Measurements from ENCODE around the gene OCEL1. TPM values are rescaled to one million over a fixed set of nuclear protein-coding genes. Genes with fewer than 3 reads are reported as not detected.

Gene OCEL1
- total RNA-seq, 1 donor from 2014 or later = 10.4 TPM

DNA sequence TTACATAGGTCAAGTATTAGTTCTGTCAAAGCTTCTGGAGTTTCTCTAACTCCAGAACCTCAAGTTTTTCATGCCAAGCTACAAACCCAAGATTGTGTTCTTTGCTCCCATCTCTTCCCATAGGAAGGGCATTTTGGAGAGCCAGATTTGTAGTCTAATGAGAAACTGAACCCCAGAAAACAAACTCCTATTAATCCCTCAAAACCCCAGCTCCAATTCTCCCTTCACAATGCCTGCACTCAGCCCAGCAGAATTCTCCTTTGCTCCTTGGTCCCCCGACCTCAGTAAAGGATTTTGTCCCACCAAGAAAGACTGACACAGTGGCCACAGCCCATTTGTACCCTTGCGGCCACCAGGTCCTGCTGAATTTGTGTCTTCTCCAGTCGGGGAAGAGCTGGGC is 30.1 kb downstream of the OCEL1 start:
- H3K9me3 Mint-ChIP-seq = no peaks in the 10 kb centered on the region
- H3K27ac Mint-ChIP-seq (ENCODE audit: unreplicated experiment) = no peak overlapping the region
- TF ChIP-seq, protein P1, sequence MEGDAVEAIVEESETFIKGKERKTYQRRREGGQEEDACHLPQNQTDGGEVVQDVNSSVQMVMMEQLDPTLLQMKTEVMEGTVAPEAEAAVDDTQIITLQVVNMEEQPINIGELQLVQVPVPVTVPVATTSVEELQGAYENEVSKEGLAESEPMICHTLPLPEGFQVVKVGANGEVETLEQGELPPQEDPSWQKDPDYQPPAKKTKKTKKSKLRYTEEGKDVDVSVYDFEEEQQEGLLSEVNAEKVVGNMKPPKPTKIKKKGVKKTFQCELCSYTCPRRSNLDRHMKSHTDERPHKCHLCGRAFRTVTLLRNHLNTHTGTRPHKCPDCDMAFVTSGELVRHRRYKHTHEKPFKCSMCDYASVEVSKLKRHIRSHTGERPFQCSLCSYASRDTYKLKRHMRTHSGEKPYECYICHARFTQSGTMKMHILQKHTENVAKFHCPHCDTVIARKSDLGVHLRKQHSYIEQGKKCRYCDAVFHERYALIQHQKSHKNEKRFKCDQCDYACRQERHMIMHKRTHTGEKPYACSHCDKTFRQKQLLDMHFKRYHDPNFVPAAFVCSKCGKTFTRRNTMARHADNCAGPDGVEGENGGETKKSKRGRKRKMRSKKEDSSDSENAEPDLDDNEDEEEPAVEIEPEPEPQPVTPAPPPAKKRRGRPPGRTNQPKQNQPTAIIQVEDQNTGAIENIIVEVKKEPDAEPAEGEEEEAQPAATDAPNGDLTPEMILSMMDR (conservative IDR thresholded peaks at IDR 0.05) = no peak
- H3K27me3 Mint-ChIP-seq (ENCODE audit: low read depth) = peaks cover 2% of the 10 kb centered on the region
- H3K4me3 Mint-ChIP-seq = no peak overlapping the region
- H3K36me3 Mint-ChIP-seq (ENCODE audit: low read depth) = no peaks in the 10 kb centered on the region
- peaks cover 6% of the 10 kb centered on the region for H3K4me1 Mint-ChIP-seq
- DNase-seq (ENCODE audit: low read depth, low spot score) = no peak

DNA sequence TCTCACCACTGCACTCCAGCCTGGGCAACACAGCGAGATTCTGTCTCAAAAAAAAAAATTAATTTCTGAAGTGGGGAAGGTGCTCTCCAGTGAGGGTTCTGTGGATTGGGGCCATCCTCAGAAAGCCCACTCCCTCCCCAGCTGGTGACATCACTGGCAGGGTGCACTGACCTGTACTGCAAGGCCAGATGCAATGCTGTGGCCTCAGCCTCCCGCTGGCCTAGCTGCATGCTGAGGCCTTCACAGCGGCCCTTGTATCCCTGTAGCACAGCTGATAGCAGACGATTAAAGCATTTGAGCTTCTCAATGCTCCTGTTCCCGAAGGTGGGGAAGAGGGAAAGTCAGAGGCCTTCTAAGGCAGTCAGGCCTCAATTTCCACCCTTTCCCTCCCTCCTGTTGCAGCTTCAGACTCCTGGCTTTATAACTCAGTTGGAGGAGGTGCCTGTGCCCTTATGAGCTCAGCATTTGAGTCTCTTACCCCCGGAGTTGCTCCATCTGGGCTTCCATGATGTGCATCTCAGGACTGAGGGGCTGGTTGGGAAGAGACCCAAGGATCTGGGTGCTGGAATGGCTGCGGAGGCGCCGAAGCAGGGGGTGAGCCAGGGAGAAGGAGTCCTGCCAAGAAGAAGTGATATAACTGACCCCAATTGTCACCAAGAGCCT is 33.2 kb downstream of the OCEL1 start:
- Mint-ChIP-seq H3K4me1 (peaks cover 6% of the 10 kb centered on the region), H3K27ac (ENCODE audit: unreplicated experiment) (no peak overlapping the region), H3K27me3 (ENCODE audit: low read depth) (peaks cover 2% of the 10 kb centered on the region), H3K36me3 (ENCODE audit: low read depth) (no peaks in the 10 kb centered on the region), H3K9me3 (no peaks in the 10 kb centered on the region), H3K4me3 (no peak overlapping the region)
- DNase-seq (ENCODE audit: low read depth, low spot score) = no peak
- TF ChIP-seq, protein P1 (conservative IDR thresholded peaks at IDR 0.05) = no peak

DNA sequence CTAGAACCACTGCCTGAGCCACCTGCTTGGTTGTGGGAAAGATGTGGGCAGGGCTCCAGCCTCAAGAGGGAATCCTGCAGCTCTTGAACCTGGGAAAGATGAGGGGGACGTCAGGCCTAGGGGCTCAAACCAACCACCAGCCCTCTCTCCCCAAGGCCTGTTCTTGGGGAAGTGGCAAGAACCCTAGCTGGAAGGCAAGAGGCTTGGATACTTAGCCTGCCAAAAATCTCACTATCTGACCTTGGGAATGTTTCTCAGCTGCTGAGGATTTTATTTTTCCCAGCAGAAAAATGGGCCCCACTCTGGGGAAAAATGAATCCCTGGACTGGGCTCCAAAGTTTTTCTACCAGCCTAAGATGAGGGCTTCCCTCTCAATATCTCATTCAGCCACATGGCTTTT is 33.9 kb downstream of the OCEL1 start:
- Mint-ChIP-seq H3K27ac (ENCODE audit: unreplicated experiment) (no peak overlapping the region), H3K36me3 (ENCODE audit: low read depth) (no peaks in the 10 kb centered on the region), H3K4me1 (peaks cover 6% of the 10 kb centered on the region), H3K27me3 (ENCODE audit: low read depth) (peaks cover 2% of the 10 kb centered on the region), H3K9me3 (no peaks in the 10 kb centered on the region), H3K4me3 (no peak overlapping the region)
- DNase-seq (ENCODE audit: low read depth, low spot score) = no peak
- TF ChIP-seq, protein P1 (conservative IDR thresholded peaks at IDR 0.05) = no peak

DNA sequence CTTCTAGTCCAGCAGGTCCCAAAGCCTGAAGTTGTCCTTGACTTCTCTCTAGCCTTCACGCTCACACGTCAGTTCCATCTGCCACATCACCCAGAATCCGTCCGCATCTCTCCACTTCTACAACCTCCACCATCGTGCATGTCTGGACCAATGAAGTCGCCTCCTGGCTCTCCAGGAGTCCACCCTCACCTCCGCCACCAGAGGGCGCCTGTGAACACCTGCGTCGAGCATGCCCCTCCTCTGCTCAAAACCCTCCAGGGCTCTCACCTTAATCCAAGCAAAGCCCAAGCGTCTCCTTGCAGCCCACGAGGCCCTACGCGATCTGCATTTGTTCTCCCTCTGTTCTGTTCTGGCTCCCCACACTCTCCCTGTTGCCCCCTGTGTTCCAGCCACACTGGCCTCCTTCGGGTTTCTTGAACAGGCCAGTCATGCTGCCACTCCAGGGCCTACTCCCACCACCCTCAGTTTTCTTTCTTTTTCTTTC is 34.9 kb downstream of the OCEL1 start:
- Mint-ChIP-seq H3K4me1 (peaks cover 6% of the 10 kb centered on the region), H3K36me3 (ENCODE audit: low read depth) (no peaks in the 10 kb centered on the region), H3K27me3 (ENCODE audit: low read depth) (peaks cover 2% of the 10 kb centered on the region), H3K9me3 (no peaks in the 10 kb centered on the region), H3K4me3 (no peak overlapping the region), H3K27ac (ENCODE audit: unreplicated experiment) (peak overlapping the region; percentile 52)
- DNase-seq (ENCODE audit: low read depth, low spot score) = peak; percentile 88
- TF ChIP-seq, protein P1 (conservative IDR thresholded peaks at IDR 0.05) = peak; percentile 98

DNA sequence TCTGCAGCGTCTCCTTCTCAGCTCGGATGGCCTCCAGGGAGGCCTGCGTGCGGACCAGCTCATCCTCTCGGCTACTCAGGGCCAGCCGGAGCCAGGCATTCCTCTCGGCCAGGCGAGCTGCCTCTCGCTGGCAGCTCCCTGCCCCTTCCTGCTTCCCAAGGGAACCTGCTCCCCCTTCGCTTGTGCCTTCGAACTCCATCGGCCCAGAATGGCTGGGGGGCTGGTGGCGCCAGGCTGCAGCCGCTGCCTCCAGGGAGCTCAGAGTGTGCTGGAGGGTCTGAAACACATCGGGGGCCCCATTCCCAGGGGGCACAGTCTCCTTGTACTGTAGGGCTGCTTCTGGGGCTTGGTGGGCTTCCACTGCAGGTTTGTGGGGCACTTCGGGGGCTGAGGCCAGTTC is 36.5 kb downstream of the OCEL1 start:
- no peak for DNase-seq (ENCODE audit: low read depth, low spot score)
- Mint-ChIP-seq H3K4me3 (no peak overlapping the region), H3K27ac (ENCODE audit: unreplicated experiment) (no peak overlapping the region), H3K27me3 (ENCODE audit: low read depth) (peaks cover 5% of the 10 kb centered on the region), H3K9me3 (peaks cover 5% of the 10 kb centered on the region), H3K36me3 (ENCODE audit: low read depth) (no peaks in the 10 kb centered on the region), H3K4me1 (peaks cover 13% of the 10 kb centered on the region)
- TF ChIP-seq, protein P1 (conservative IDR thresholded peaks at IDR 0.05) = no peak

Data from neural crest cell (in vitro differentiated cells).